AG09309 (cell line): ENCODE data around the gene EXOC4.
"Not testable (repeated sequence)": the region's sequence is repeated elsewhere in the genome, so short reads cannot be mapped to it uniquely, and the experiment has no call there.

Source experiments
- DNase-seq: peaks from one replicate; pipeline ENCODE4 v3.0.0-alpha.2; 2010; ENCODE audit warnings: low read depth
- H3K4me3 ChIP-seq: 2 replicates; pipeline ENCODE4 v1.5.1; 2011; ENCODE audit warnings: mild to moderate bottlenecking, low read depth, low read length, moderate library complexity; ENCODE audit not compliant: control insufficient read depth
- TF ChIP-seq, protein P1 (sequence below): IDR thresholded peaks from 2 replicates; pipeline ENCODE4 v1.5.1; 2011; ENCODE audit warnings: mild to moderate bottlenecking, low read depth, low read length, inconsistent platforms; ENCODE audit not compliant: insufficient read depth, control insufficient read depth; ENCODE audit errors: missing control alignments

EXOC4 gene

DNA sequence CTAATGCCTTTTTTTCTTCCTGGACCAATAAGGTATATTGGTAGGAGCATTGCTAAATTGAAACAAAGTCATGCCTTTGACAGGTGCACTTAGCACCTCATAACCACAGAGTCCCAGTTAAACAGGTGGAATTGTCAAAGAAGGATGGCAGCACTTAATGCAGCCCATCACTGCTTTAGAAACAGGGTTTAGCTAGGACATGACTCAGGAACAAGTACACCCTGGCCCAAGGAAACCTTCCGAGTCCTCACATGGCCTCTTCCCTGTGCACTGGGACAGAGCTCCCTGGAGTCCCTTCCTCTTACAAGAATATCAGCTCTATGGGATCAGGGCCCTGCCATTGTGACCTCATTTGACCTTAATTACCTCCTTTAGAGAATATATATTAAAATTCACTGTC lies 382.7 kb downstream of the EXOC4 start:
- TF ChIP-seq, protein P1, sequence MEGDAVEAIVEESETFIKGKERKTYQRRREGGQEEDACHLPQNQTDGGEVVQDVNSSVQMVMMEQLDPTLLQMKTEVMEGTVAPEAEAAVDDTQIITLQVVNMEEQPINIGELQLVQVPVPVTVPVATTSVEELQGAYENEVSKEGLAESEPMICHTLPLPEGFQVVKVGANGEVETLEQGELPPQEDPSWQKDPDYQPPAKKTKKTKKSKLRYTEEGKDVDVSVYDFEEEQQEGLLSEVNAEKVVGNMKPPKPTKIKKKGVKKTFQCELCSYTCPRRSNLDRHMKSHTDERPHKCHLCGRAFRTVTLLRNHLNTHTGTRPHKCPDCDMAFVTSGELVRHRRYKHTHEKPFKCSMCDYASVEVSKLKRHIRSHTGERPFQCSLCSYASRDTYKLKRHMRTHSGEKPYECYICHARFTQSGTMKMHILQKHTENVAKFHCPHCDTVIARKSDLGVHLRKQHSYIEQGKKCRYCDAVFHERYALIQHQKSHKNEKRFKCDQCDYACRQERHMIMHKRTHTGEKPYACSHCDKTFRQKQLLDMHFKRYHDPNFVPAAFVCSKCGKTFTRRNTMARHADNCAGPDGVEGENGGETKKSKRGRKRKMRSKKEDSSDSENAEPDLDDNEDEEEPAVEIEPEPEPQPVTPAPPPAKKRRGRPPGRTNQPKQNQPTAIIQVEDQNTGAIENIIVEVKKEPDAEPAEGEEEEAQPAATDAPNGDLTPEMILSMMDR: no peak
- no peak for DNase-seq
- no peak overlapping the region for H3K4me3 ChIP-seq

DNA sequence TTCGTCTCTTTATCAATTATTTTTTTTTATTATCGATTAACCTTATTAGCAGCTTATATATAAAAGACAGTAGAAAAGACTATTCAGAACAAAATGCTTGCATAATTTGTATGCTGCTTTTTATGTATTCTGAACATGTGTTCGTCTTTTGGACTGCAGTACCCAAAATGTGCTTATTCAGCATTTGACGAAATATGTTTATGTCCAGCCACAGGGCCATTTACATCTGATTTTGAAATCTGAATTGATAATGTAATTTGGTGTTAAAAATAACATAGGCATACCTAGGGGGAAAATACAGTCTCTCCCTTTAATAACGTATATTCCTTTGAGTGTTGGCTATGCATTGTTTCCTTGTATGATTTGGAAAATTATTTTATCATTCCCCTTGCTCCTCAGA lies 386.0 kb downstream of the EXOC4 start:
- no peak for DNase-seq
- TF ChIP-seq, protein P1: no peak
- no peak overlapping the region for H3K4me3 ChIP-seq

GRCh38 chr7:133641436-133641835 lies 388.6 kb downstream of the EXOC4 start:
- no peak overlapping the region for H3K4me3 ChIP-seq
- DNase-seq: no peak
- TF ChIP-seq, protein P1: no peak

DNA sequence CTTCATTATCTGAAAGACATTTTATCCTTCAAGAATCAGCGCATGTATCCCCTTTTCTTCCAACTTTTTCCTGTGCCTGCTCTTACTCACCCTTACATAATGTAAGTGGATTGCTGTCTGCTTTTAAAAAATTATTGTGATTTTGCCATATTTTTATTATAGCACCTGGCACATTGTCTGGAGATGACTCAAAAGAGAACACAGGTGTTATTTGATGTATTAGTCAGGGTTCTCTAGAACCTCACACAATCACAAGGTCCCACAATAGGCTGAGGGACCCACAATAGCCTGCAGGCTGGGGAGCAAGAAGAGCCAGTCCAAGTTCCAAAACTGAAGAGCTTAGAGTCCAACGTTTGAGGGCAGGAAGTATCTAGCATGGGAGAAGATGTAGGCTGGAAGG lies 390.0 kb downstream of the EXOC4 start:
- TF ChIP-seq, protein P1: no peak
- DNase-seq: no peak
- no peak overlapping the region for H3K4me3 ChIP-seq

DNA sequence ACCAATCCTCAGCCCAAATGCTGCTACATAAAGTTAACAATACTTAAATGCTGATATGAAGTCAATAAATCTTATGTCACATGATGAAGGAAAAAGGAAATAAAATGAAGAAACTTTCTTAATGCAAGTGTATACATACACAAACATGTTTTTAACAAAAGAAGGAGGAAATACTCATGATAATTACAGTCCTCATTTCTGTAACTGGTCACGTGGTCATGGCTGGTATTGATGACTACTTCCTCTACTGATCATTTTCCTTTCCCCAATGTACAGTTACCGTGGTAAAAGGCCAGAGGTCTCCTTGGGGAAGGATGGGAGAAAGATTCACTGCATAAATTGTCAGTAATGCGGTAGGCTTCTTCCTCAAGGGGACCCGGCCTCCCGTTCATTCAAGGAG lies 390.8 kb downstream of the EXOC4 start:
- not testable (repeated sequence) for DNase-seq, H3K4me3 ChIP-seq

DNA sequence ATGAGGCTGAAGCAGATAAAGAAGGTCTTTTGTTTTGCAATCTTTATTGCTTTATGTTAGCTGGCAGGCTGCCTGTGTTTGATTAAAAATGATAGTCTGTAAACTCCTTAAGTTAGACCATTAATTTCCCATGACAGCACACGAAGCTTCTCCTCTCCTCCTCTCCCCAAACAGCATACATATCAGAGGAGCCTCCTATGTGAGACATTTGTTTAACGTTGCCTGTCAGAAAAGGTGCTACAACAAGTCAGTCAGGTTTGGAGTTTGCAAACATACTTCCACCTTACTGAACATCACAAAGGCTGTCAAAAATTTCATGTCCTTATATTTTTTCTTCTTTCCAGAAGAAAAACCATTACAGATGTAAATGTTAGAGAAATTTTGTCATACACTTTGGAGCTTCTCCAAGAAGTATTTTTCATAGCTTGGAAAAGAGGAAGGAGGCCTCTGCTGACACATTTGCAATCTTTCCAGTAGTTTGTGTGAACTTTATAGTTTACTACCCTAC lies 393.1 kb downstream of the EXOC4 start:
- no peak for DNase-seq
- TF ChIP-seq, protein P1: no peak
- H3K4me3 ChIP-seq: no peak overlapping the region

- no peak overlapping the region for H3K4me3 ChIP-seq
- DNase-seq: no peak
- TF ChIP-seq, protein P1: no peak
Observed at GRCh38 chr7:133646472-133647315, 393.8 kb downstream of the EXOC4 start.
